ENCODE data around the gene MAPK8IP1.
A peak's percentile ranks its signal among the peaks of the same experiment; 100 is the strongest.

The MAPK8IP1 gene

GRCh38 chr11:45921561-45922424 is 36.3 kb downstream of the MAPK8IP1 start:
- peak overlapping the region; percentile 4 for H3K4me3 ChIP-seq (ENCODE audit: low read length)
- DNase-seq (ENCODE audit: low read depth), result no peak
- no peak for TF ChIP-seq CTCF (IDR thresholded peaks at IDR 0.05; ENCODE audit: insufficient read depth, low read depth, low read length, missing control alignments)

- DNase-seq (ENCODE audit: low read depth), result peak; percentile 47
- no peak for TF ChIP-seq CTCF (IDR thresholded peaks at IDR 0.05; ENCODE audit: insufficient read depth, low read depth, low read length, missing control alignments)
- H3K4me3 ChIP-seq (ENCODE audit: low read length), result peak within 1 kb of the TSS; percentile 30
Observed at GRCh38 chr11:45922425-45923082, 37.1 kb downstream of the MAPK8IP1 start, which contains the start of gene LARGE2. Gene LARGE2, plus strand, starts transcription at chr11:45922656. Its CDS starts 227 bp downstream, at chr11:45922883.

GRCh38 chr11:45924036-45924915 is 38.8 kb downstream of the MAPK8IP1 start:
- TF ChIP-seq CTCF (IDR thresholded peaks at IDR 0.05; ENCODE audit: insufficient read depth, low read depth, low read length, missing control alignments), result no peak
- DNase-seq (ENCODE audit: low read depth), result no peak
- no peak overlapping the region for H3K4me3 ChIP-seq (ENCODE audit: low read length)

GRCh38 chr11:45924927-45925326 is 39.5 kb downstream of the MAPK8IP1 start:
- no peak for TF ChIP-seq CTCF (IDR thresholded peaks at IDR 0.05; ENCODE audit: insufficient read depth, low read depth, low read length, missing control alignments)
- no peak for DNase-seq (ENCODE audit: low read depth)
- no peak overlapping the region for H3K4me3 ChIP-seq (ENCODE audit: low read length)

- no peak for DNase-seq (ENCODE audit: low read depth)
- no peak for TF ChIP-seq CTCF (IDR thresholded peaks at IDR 0.05; ENCODE audit: insufficient read depth, low read depth, low read length, missing control alignments)
- no peak overlapping the region for H3K4me3 ChIP-seq (ENCODE audit: low read length)
Observed at GRCh38 chr11:45925550-45925949, 40.1 kb downstream of the MAPK8IP1 start.

GRCh38 chr11:45926001-45926401 is 40.5 kb downstream of the MAPK8IP1 start:
- H3K4me3 ChIP-seq (ENCODE audit: low read length), result no peak overlapping the region
- no peak for DNase-seq (ENCODE audit: low read depth)
- no peak for TF ChIP-seq CTCF (IDR thresholded peaks at IDR 0.05; ENCODE audit: insufficient read depth, low read depth, low read length, missing control alignments)
